ENCODE measurements around the gene ZRANB1. TPM values are rescaled to one million over a fixed set of nuclear protein-coding genes. Genes with fewer than 3 reads are reported as not detected.

ZRANB1 gene

DNA sequence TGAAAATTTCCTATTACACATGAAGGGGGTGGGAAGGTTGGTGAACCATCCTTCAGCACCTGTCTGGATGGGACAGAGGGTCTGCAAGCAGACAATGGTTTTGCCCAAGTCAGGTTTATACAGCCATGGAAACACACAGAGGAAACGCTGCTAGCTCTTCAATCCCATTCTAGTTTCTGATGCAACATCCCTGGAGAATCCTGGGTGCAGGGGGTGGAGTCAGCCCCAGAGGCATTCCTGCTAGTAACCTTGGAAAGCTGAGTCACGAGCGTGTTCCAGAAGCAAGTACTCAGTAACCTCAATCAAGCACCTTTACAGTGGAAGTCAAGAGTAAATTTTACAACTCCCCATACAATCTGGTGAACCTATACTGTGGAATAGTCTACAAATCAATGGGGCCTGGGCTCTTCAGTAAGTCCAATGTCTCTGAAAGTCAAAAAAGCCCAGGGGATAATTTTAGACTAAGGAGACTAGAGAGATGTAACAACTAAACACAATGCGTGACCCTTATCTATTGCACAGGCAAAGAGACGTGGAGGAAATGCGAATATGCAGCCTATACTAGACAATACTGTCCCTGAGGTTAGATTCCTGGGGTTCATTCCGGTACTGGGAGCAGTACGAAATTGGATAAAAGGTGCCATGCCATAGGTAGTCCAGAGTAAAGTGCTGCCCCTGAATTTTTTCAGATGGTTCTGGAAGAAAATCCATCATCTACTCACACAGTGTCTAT lies 95.4 kb downstream of the ZRANB1 start:
- Histone ChIP-seq H3K27me3 (ENCODE audit: control insufficient read depth, insufficient read depth, low read length) (no peaks in the 10 kb centered on the region), H3K9ac (ENCODE audit: low read depth, low read length) (no peak overlapping the region), H3K4me3 (ENCODE audit: low read length) (no peak overlapping the region), H3K4me1 (ENCODE audit: control insufficient read depth, insufficient read depth, low read length) (peaks cover 53% of the 10 kb centered on the region), H3K4me2 (ENCODE audit: low read length) (no peak overlapping the region), H3K9me3 (replicated peaks; ENCODE audit: low read length) (no peaks in the 10 kb centered on the region), H3K36me3 (ENCODE audit: insufficient read depth, low read length) (peaks cover 18% of the 10 kb centered on the region)

Small RNA genes lying within 50 kb of the gene (small RNA-seq; reads per million reads assigned to genes)
- gene MIR4296 = not detected
